ENCODE measurements around the gene GNG12. TPM values are rescaled to one million over a fixed set of nuclear protein-coding genes. Genes with fewer than 3 reads are reported as not detected.
A peak's percentile ranks its signal among the peaks of the same experiment; 100 is the strongest.

The GNG12 gene
- total RNA-seq, 1 experiment from 2014 or later: 14.3 TPM

GRCh38 chr1:67815303-67816094 lies 17.8 kb downstream of the GNG12 start:
- H3K14ac ChIP-seq (ENCODE audit: insufficient read depth, low read length): no peak overlapping the region
- no peak overlapping the region for H4K8ac ChIP-seq (replicated peaks; ENCODE audit: insufficient read length, low read depth, low read length)
- H3K27me3 Mint-ChIP-seq (ENCODE audit: low read depth): no peaks in the 10 kb centered on the region
- H3K27ac ChIP-seq (ENCODE audit: insufficient read length, low read depth, low read length): no peak overlapping the region
- no peak overlapping the region for H2BK15ac ChIP-seq (ENCODE audit: low read depth, low read length)
- no peak overlapping the region for H3K4me2 ChIP-seq (ENCODE audit: insufficient read depth, insufficient read length, low read length)
- no peak overlapping the region for H2BK12ac ChIP-seq (ENCODE audit: insufficient read length, low read depth, low read length)
- H3K18ac ChIP-seq (ENCODE audit: insufficient read length, low read depth, low read length): no peak overlapping the region
- no peak overlapping the region for H3K9ac ChIP-seq (ENCODE audit: extremely low read depth, insufficient read length, low read length)
- peak overlapping the region in 2 of 3 experiments; percentile 46 to 50; a peak in 3 of 7 replicates for H3K27ac Mint-ChIP-seq
- no peaks in the 10 kb centered on the region for H3K9me3 ChIP-seq (ENCODE audit: control insufficient read depth, low read depth, low read length)
- H2AK5ac ChIP-seq (ENCODE audit: insufficient read length, low read length): no peak overlapping the region
- peaks cover 0 to 6% of the 10 kb centered on the region in 2 experiments; a peak in 2 of 5 replicates for H3K9me3 Mint-ChIP-seq
- no peaks in the 10 kb centered on the region for H3K79me1 ChIP-seq (ENCODE audit: insufficient read depth, low read depth, low read length, poor library complexity, severe bottlenecking)
- H3K56ac ChIP-seq (ENCODE audit: insufficient read length, low read depth, low read length): no peak overlapping the region
- H3K4me3 Mint-ChIP-seq: no peak overlapping the region
- H3K27me3 ChIP-seq (ENCODE audit: insufficient read depth, low read length): no peaks in the 10 kb centered on the region
- no peak overlapping the region for H4K91ac ChIP-seq (ENCODE audit: insufficient read length, low read depth, low read length)
- H4K5ac ChIP-seq (ENCODE audit: insufficient read length, low read depth, low read length): no peak overlapping the region
- no peaks in the 10 kb centered on the region for H3K4me1 ChIP-seq (ENCODE audit: insufficient read depth, low read length)
- no peaks in the 10 kb centered on the region for H4K20me1 ChIP-seq (ENCODE audit: control insufficient read depth, insufficient read depth, insufficient read length)
- H2BK5ac ChIP-seq (ENCODE audit: insufficient read length, low read length): no peak overlapping the region
- H3T11ph ChIP-seq (ENCODE audit: low read length): no peak overlapping the region
- no peak overlapping the region for H3K23ac ChIP-seq (ENCODE audit: insufficient read length, low read depth, low read length)
- peaks cover 2 to 16% (median 7%) of the 10 kb centered on the region in 3 experiments; a peak in 5 of 7 replicates for H3K36me3 Mint-ChIP-seq (ENCODE audit: insufficient read depth in 1 of 3, low read depth in 3 of 3)
- peaks cover 7 to 19% of the 10 kb centered on the region in 2 experiments for H3K4me1 Mint-ChIP-seq
- no CpG with 5 or more reads among the region's 17 CpGs for WGBS (ENCODE audit: extremely low coverage, insufficient read length, low lambda C conversion rate)
- DNase-seq: no peak
- no peak overlapping the region for H2AFZ ChIP-seq (ENCODE audit: low read length)
- H3K79me2 ChIP-seq (ENCODE audit: insufficient read depth, low read length): no peaks in the 10 kb centered on the region
- no peak overlapping the region for H2BK120ac ChIP-seq (ENCODE audit: low read depth, low read length, poor library complexity, severe bottlenecking)
- no peak overlapping the region for H2BK20ac ChIP-seq (ENCODE audit: low read depth, low read length, poor library complexity, severe bottlenecking)
- no peak overlapping the region for H3K4ac ChIP-seq (ENCODE audit: low read depth, low read length)
- TF ChIP-seq CTCF (conservative IDR thresholded peaks at IDR 0.05): no peak
- H3K23me2 ChIP-seq (ENCODE audit: insufficient read length, low read depth, low read length, poor library complexity, severe bottlenecking): no peaks in the 10 kb centered on the region

Measured in H9 (cell line).